SW480 (cell line): ENCODE measurements around the gene MRPL43.
"Not testable (repeated sequence)": the region's sequence is repeated elsewhere in the genome, so short reads cannot be mapped to it uniquely, and the experiment has no call there.

Source experiments
- DNase-seq: peaks from one replicate; pipeline ENCODE4 v3.0.0-alpha.2; 2016; ENCODE audit warnings: low spot score

Gene MRPL43

GRCh38 chr10:100982916-100983830 is 4.1 kb downstream of the MRPL43 start:
- no peak for DNase-seq

- DNase-seq: no peak
These were observed 6.0 kb downstream of the MRPL43 start for GRCh38 chr10:100981178-100981772.

- DNase-seq: no peak
These were observed 6.6 kb downstream of the MRPL43 start for GRCh38 chr10:100980711-100981110.

DNA sequence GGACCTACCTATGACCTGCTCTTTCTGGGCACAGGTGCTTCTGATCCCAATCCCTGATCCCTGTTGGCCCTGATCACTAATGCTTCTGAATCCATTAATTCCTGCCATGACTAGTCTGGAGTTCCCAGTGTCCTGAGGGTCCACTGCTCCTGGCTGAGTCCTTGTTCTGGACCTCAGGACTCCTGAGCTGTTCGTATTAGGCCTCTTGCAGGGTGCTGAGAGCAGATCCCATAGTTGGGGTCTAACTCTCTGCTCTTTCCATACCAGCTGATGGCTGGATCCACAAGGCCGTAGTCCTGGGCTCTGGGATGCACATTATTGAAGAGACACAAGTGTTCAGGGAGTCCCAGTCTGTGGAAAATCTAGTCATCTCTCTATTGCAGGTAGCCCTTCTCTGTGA is 7.0 kb downstream of the MRPL43 start:
- no peak for DNase-seq

GRCh38 chr10:100979791-100980272 is 7.5 kb downstream of the MRPL43 start:
- DNase-seq: no peak

DNA sequence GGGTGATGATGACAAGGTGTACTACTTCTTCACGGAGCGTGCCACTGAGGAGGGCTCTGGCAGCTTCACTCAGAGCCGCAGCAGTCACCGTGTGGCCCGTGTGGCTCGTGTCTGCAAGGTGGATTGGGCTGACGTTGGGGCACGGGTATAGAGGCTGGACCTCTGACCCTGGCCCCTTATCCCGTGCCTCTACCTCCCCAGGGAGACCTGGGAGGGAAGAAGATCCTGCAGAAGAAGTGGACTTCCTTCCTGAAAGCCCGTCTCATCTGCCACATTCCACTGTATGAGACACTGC is 8.4 kb downstream of the MRPL43 start:
- no peak for DNase-seq

DNA sequence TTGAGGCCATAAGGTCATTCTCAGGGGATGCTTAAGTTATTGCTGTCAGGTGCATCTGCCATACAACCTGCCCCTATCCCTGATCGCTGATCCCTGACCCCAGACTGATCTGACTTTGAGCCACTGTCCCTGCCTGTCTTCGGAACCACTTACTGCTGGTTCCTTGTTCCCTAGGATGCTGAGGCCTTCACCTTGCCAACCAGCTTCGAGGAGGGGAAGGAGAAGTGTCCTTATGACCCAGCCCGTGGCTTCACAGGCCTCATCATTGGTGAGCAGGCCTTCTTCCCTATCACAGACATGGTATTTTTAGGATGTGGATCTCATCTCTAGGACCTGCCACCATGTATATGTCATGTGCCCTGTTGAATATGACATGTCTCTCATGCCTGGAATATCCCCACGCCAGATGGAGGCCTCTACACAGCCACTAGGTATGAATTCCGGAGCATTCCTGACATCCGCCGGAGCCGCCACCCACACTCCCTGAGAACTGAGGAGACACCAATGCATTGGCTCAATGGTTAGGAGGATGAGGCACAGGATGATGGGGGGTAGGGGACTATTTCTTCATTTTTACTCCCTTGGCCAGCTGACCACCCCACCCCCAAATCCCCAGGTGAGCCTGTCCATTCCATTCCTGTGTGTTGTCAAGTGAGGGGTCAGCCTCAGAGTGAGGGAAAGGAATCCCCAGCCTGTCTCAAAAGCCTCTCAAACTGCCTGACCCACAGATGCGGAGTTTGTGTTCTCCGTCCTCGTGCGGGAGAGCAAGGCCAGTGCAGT is 9.0 kb downstream of the MRPL43 start:
- no peak for DNase-seq

GRCh38 chr10:100977436-100977835 is 9.9 kb downstream of the MRPL43 start:
- DNase-seq: no peak

GRCh38 chr10:100976906-100977305 is 10.4 kb downstream of the MRPL43 start:
- no peak for DNase-seq

GRCh38 chr10:100975397-100975796 is 11.9 kb downstream of the MRPL43 start:
- DNase-seq: not testable (repeated sequence)

- DNase-seq: no peak
These were observed 14.3 kb downstream of the MRPL43 start for GRCh38 chr10:100972904-100973535.

DNA sequence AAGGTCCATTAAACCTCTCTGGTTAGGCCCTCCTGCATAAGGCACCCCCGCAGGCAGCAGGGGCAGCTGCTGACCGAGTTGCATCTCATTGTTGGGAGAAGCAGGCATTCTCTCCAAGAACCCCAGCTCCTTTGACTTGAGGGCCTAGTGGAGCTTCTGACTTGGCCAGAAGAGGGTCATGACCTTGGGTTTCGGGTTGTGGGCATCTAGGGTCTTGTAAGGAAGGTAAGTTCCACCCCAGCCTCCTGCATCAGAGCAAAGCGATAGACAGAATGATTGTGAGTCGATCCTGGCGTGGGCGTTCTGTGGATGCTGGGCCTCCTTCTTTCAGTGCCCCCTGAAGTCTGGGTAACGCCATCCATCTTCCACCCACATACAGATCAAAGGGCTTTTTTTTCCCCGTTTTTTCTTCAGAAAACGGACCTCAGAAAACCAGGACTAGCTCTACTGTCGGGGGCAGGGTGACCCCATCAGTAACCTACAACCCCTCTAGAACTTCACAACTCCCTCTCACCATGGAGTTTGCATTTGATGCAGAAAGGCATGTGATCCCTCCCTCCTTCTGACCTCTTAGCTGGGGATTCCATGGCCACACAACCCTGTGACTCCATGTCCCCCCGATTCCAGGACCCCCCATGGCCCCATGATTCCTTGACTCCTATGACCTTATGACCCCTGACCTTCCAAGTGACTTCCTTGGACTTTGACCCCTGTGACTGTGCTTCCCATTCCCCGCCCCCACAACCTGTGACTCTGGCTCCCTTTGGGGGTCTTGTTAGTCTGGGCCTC is 15.0 kb downstream of the MRPL43 start:
- no peak for DNase-seq

DNA sequence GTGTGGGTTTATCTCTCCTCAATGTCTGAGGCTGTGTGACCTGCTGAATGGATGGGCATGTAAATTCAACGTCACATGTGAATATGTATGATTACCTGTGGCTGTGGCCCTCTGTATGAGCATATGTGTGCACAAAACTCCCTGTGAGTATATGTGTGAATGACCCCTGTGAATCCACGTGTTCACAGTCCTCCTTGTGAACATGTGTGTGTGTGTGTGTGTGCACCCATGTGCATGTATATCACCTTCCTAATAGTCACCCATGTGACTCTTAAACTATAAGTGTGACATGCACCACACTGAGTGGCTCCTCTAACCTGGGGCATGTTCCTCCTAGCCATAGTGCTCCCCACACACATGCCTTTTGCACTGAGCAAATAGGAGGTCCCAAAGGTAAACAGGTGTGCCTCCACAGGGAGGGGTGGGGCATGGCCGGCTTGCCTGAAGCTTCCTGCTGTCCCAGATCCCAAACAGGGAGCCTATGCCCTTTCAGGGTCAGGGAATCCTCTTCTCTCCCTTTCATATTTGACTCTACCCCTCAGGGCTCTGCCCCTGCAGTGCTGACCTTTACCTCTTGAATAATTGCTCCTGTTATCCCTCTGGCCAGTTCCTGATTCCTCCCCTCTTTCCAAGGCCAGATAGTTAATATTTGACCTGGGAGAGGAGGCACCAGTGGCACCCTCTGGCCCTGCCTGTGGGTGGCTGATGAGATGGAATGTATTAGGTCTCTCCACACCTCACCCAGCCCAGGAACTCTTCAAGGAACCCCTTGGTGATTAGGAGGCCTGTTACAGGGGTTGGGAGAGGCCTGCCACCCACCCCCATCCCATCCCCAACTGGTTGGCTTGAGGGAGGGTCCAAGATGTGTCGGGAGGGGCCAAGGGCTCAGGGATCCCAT is 16.1 kb downstream of the MRPL43 start:
- peak; percentile 68 for DNase-seq

GRCh38 chr10:100970076-100970913 is 17.0 kb downstream of the MRPL43 start:
- DNase-seq: peak; percentile 53

- peak; percentile 34 for DNase-seq
These were observed 17.9 kb downstream of the MRPL43 start, which contains the start of gene SEMA4G for GRCh38 chr10:100969187-100970075. SEMA4G (plus strand) TSS chr10:100969504; CDS start chr10:100972913, 3,409 bp downstream.

- DNase-seq: peak; percentile 8
These were observed 18.5 kb downstream of the MRPL43 start for GRCh38 chr10:100968863-100969186.

GRCh38 chr10:100968062-100968736 is 19.1 kb downstream of the MRPL43 start:
- DNase-seq: no peak

DNA sequence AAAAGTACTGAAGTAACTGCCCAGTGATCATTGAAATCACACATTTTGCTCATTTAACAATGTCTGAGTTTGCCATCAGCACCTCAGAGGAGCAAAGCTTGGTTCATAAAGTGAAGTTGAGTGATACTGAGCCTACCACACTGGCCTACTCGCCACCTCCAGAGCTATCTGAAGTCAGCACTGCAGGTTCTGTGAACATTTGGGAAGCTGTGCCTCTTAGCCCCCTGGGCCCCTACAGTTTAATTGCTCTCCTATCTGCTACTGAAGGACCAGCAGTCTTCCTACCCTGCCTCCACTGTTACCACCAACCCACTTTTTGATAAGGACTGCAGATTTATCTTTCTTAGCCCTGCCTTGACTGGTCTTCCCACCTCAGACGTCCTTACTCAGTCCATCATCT is 20.0 kb downstream of the MRPL43 start:
- DNase-seq: no peak
